HFFc6 (cell line): ENCODE measurements around the gene HSPA1B. TPM values are rescaled to one million over a fixed set of nuclear protein-coding genes. Genes with fewer than 3 reads are reported as not detected.
A peak's percentile ranks its signal among the peaks of the same experiment; 100 is the strongest.
"Not testable (repeated sequence)": the region's sequence is repeated elsewhere in the genome, so short reads cannot be mapped to it uniquely, and the experiment has no call there.

ENCODE experiments used
- DNase-seq: peaks from one replicate; pipeline ENCODE4 v3.0.0-alpha.2; 2018
- H3K27ac Mint-ChIP-seq: 2 replicates; pipeline ENCODE4 v1.8.0; 2020; ENCODE audit warnings: mild to moderate bottlenecking, mixed read lengths
- H3K27me3 Mint-ChIP-seq: 2 replicates; pipeline ENCODE4 v1.8.0; 2021; ENCODE audit warnings: mild to moderate bottlenecking, moderate library complexity, mixed read lengths; ENCODE audit not compliant: insufficient read depth
- H3K36me3 Mint-ChIP-seq: 2 replicates; pipeline ENCODE4 v1.8.0; 2021; ENCODE audit warnings: low read depth, mixed read lengths
- H3K4me1 Mint-ChIP-seq: 2 replicates; pipeline ENCODE4 v1.8.0; 2020; ENCODE audit warnings: low read depth, mixed read lengths
- H3K4me3 Mint-ChIP-seq: 2 replicates; pipeline ENCODE4 v1.8.0; 2020; ENCODE audit warnings: mild to moderate bottlenecking, moderate library complexity, mixed read lengths
- H3K9me3 Mint-ChIP-seq: 2 replicates; pipeline ENCODE4 v1.8.0; 2020; ENCODE audit warnings: mild to moderate bottlenecking, mixed read lengths
- CTCF ChIP-seq: fragments of 200-600 bp; sonication (generic); IDR thresholded peaks from 2 replicates; pipeline ENCODE4 v1.5.0; 2021; ENCODE audit warnings: antibody characterized with exemption, mild to moderate bottlenecking
- total RNA-seq, 6 experiments: library from RNA; stranded (reverse); fragmentation: NEBNext Ultra II Directional; extraction: Animal tissue kit (Norgen Biotek cat#: 25700); gene quantifications; 2 replicates in 1 of 6; 3 replicates in 5 of 6; pipeline ENCODE4 v1.2.3, GENCODE V29; 2021

Gene HSPA1B
- total RNA-seq, 6 experiments from 2014 or later: 95.5 to 116 (median 98.9) TPM

DNA sequence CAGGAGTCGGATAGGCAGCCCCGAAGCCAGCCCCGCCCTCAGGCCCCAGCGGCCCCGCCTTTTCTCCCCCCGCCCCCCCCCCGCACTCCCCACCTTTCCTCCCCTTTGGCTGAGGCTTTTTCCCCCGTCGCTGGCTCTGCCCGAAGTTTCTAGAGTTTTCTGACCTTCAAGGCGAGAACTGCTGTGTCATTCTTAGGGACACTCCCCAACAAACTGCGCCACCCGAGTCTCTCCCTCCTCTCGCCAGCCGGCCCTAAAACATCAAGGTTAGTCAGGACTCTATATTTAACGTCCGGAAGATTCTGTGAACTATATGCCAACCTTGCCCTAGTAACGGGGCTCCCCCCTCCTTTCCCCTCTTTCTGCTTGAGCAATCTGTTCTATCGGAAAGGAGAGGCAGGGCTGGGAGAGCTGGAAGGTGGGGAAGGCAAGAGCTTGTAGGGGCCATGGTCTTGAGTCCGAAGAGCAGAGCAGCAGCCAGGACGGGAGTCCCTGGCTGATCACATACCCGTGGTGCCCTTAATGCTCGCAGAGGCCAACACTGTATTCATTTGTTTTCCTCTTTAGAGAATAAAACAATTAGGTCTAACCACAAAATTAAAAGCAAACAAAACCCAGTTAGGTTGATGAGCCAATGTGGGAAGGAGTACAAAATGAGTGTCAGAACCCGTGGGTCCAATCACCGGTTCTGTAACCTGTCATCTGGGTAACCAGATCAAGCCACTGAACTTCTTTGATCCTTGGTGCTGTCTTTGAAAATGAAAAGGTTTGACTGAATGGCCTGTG, 5.3 kb upstream of the HSPA1B start:
- H3K27ac Mint-ChIP-seq: peak overlapping the region; percentile 98
- H3K4me3 Mint-ChIP-seq: peak overlapping the region; percentile 92
- peaks cover 13% of the 10 kb centered on the region; the same call in 1 of the 2 replicates for H3K36me3 Mint-ChIP-seq
- H3K9me3 Mint-ChIP-seq: peaks cover 7% of the 10 kb centered on the region
- TF ChIP-seq CTCF: no peak
- peaks cover 3% of the 10 kb centered on the region for H3K27me3 Mint-ChIP-seq
- DNase-seq: peak; percentile 80
- H3K4me1 Mint-ChIP-seq: peaks cover 72% of the 10 kb centered on the region

DNA sequence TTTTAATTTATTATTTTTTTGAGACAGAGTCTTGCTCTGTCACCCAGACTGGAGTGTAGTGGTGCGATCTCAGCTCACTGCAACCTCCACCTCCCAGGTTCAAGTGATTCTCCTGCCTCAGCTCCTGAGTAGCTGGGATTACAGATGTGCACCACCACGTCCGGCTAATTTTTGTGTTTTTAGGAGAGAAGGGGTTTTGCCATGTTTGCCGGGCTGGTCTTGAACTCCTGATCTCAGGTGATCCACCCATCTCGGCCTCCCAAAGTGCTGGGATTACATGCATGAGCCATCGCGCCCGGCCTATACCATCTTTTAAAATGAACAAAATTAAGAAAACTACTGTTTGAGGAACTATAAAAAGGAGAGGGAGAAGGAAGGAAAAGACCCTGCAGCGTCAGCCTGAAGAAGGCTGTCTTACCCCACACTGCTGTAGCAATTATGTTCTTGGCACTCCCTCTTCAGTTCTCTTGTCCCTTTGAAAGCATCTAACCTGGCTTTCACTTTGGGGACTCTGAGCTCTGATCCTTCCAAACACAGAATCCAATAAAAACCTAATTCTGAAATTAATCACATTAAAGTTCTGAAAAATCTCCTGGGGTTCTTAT, 3.8 kb upstream of the HSPA1B start:
- Mint-ChIP-seq H3K27ac (peak overlapping the region; percentile 43; the same call in 1 of the 2 replicates), H3K4me3 (0 out of 2 replicates have a peak overlapping the region, but pooled peaks have one; percentile 7), H3K4me1 (peaks cover 58% of the 10 kb centered on the region)
- not testable (repeated sequence) for H3K9me3 Mint-ChIP-seq, H3K27me3 Mint-ChIP-seq, H3K36me3 Mint-ChIP-seq, DNase-seq

GRCh38 chr6:31825553-31825952, 2.0 kb upstream of the HSPA1B start:
- no peak for TF ChIP-seq CTCF
- DNase-seq: no peak
- peaks cover 51% of the 10 kb centered on the region for H3K4me1 Mint-ChIP-seq
- peak overlapping the region; percentile 99 for H3K27ac Mint-ChIP-seq
- peak overlapping the region; percentile 91; the same call in 1 of the 2 replicates for H3K4me3 Mint-ChIP-seq
- H3K36me3 Mint-ChIP-seq: peaks cover 10% of the 10 kb centered on the region
- no peaks in the 10 kb centered on the region for H3K9me3 Mint-ChIP-seq
- peaks cover 9% of the 10 kb centered on the region for H3K27me3 Mint-ChIP-seq

GRCh38 chr6:31826793-31827285, 699 bp upstream of the HSPA1B start:
- Mint-ChIP-seq H3K4me1 (peaks cover 47% of the 10 kb centered on the region), H3K36me3 (peaks cover 16% of the 10 kb centered on the region), H3K4me3 (peak overlapping the region; percentile 91), H3K9me3 (no peaks in the 10 kb centered on the region), H3K27me3 (peaks cover 9% of the 10 kb centered on the region), H3K27ac (peak overlapping the region; percentile 99)
- TF ChIP-seq CTCF: no peak
- peak; percentile 83 for DNase-seq

DNA sequence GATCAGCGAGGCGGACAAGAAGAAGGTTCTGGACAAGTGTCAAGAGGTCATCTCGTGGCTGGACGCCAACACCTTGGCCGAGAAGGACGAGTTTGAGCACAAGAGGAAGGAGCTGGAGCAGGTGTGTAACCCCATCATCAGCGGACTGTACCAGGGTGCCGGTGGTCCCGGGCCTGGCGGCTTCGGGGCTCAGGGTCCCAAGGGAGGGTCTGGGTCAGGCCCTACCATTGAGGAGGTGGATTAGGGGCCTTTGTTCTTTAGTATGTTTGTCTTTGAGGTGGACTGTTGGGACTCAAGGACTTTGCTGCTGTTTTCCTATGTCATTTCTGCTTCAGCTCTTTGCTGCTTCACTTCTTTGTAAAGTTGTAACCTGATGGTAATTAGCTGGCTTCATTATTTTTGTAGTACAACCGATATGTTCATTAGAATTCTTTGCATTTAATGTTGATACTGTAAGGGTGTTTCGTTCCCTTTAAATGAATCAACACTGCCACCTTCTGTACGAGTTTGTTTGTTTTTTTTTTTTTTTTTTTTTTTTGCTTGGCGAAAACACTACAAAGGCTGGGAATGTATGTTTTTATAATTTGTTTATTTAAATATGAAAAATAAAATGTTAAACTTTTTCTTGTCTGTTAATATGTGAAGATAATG, 2.2 kb downstream of the HSPA1B start:
- Mint-ChIP-seq H3K4me3 (peak overlapping the region; percentile 97), H3K9me3 (no peaks in the 10 kb centered on the region; the same call in 1 of the 2 replicates), H3K27me3 (peaks cover 10% of the 10 kb centered on the region), H3K36me3 (peaks cover 19% of the 10 kb centered on the region), H3K4me1 (peaks cover 35% of the 10 kb centered on the region), H3K27ac (peak overlapping the region; percentile 65)
- peak; percentile 74 for TF ChIP-seq CTCF
- DNase-seq: peak; percentile 51
